Stimulated activated CD4-positive, alpha-beta T cell treated with anti-CD3 and anti-CD28 coated beads, Interleukin-1b, Interleukin-23, amount 100 ng/mL, for 4 hours (primary cell): Measurements from ENCODE around the gene NOTCH1.

Source experiments
- DNase-seq, 2 donors: peaks; one replicate each; pipeline ENCODE4 v3.0.0-alpha.2; 2020; ENCODE audit warnings: low read depth in 2 of 2

The NOTCH1 gene

DNA sequence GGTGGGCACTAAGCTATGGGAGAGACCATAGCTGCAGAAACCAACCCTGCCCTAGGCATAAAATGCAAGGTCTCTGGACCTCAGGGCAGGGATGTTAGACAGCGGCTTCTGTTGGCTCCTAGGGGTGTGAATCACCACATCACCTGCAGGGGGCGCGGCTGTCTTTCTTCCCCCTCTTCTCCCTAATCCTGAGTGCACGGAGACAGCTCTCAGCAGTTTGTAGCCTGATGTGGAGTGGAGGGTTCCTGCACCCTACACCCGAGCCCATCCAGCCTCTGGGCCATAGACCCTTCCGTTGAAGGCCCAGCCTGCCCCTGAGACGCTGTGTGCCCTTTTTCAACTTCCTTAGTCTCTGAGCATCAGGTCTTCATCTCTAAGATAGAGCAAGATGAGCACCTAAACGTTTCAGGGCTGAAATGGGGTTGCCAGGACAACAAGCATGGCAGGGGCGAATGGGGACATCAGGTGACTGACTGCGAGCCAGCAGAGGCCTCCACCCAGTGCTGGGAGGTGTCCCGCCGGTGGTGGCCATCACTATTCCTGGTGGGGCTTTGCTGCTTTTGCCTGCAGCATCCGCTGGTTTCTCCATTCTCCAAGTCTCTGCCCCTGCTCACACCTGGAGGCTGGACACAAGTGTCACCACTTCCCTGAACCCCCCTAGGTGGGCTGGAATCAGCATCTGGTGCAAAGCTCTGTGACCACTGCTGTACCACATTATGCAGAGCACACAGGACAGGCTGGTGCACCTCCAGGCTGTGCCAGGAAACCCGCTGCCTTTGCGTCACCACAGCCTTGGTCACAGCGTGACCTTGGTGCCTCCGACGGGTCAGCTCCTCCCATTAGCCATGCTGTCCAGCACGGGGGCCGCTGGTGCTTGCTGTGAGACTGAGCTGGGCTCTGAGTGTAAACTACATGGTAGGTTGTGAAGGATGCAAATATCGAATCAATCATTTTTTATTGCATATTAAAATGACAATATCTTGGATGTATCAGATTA lies 60.5 kb downstream of the NOTCH1 start:
- DNase-seq: peak; percentile 80 to 85

DNA sequence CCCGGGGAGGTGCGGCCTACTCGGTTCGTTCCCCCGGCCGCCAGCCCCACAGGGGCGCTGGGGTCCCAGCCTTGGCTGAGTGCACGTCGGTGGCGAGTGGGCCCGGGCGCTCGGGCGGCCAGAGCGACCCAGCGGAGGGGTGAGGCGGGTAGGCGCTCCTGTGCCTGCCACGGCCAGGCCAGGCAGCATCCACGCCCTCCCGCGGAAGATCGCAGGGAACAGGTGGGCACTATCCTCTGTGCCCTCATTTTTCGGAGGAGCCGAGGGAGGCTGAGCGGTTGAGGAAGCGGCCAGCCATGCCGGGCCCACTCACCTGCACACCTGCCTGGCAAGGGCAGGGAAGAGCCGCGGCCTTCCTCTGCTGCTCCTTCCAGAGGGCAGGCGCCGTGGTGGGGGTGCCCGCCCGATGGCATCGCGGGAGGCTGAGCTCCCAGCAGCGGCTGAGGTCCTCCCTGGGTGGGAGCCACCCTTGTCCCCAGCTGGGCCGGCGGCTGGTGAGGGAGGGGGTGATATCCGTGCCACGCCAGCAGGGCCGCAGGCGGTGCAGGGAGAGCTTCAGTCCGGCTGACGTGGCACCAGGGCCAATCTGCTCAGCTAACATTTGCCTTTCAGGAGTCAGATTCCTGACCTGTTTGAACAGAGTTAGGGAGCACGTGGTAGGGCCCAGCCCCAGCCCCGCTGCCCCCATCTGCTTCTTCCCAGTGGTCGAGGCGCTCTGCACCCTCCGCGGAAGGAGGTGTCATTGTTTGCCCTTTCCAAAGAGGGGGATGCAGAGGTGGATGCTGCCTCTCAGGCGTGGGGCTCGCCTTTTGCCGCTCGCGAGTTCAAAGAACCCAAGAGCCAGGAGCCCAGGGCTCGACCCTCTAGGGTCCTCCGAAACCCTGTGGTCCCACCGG lies 61.4 kb downstream of the NOTCH1 start:
- no peak for DNase-seq

DNA sequence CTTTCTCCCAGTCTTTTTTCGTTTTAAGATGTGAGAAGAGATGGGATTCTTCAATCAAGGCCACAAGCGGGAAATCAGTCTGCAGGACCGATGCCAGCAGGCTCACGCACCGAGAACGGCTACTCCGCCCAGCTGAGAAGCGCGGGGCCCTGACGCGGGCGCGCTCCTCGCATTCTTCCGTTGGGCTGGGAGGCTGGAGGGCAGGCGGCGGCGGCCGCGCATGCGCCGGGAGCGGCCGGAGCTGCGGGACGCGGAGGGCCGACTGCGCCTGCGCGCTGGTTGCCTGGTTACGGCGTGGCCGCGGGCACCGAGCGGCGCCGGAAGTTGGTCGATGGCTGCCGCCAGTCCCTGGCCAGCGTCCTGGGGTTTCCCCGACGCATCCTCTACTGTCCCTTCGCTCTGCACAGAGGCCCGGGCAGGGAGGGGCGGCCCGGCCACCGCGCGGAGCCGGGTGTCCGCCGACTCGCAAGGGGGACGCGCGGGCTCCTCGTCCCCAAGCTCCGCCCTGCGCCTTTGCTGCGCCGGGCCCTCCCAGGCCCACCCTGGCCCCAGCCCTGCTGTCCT lies 62.2 kb downstream of the NOTCH1 start:
- DNase-seq: peak; percentile 92 to 96

DNA sequence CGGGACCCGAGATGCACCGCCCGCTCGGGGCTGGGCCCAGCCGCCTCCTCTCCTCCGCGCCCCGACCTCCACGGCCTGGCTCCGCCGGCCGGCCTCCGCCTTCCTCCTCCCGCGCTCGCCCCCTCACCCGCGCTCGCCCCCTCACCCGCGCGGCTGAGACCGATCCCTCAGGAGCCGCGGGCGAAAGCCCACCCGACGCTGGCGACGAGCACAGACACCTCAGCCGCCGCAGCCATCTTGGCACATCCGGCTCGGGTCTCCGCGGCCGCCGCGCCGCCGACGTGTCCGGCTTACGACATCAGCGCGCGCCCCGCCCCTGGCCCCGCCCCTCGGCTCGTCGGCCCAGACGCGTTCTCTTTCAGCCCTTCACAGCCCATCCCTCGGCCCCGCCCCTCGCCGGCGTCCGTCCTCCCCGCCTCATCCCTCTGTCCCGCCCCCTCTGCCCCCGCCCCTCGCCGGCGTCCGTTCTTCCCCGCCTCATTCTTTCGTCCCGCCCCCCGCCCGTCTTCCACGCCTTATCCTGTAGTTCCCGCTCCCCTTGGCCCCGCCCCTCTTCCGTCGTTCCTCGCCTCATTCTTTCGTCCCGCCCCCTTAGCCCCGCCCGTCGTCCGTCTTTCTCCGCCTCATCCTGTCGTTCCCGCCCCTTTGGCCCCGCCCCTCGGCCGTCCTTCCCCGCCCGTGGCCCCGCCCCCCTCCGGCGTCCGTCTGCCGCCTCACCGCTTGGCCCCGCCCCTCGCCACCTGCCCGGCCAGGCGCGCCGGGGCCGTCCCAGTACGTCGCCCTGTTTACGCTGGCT lies 62.9 kb downstream of the NOTCH1 start, which contains the start of gene SEC16A:
Gene SEC16A (minus strand): TSS at position 248 of the 796 bp plus-strand sequence. CDS start 5,425 bp downstream, outside the sequence.
- DNase-seq: peak; percentile 100

DNA sequence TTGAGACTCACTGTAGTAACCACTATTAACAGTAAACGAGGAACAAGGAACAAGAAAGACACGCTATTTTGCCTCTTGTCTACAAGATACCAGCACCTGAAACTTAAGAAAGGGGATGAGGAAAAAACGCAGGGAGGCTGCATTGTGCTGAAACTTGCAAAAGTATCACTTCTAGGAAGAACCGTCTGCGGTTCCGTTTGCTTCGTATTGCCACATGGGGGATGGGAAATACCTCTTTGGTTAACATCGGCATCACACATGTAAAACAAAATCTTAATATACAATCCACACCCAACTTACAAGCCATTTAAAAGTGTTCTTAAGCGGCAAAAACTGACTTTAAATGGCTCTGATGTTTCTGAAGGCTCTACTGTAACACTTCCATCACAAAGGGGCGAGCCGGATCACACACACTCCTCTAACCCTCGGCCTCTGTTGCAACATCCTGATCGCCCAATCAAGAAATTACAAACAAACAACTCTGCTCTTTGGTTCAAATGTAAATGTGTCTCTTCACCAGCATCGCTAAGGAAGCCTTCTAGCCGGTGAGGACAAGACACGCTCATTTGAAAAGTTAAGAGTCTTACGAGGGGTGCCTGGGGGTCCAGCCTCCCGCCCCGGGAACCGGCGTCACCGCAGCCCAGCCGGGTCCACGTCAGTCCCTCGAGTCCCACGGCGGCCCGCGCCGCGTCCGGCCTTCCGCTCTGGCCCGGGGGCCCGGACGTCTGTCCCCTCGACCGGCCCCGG lies 63.6 kb downstream of the NOTCH1 start:
- DNase-seq: peak in 1 of 2 donors; percentile 17

DNA sequence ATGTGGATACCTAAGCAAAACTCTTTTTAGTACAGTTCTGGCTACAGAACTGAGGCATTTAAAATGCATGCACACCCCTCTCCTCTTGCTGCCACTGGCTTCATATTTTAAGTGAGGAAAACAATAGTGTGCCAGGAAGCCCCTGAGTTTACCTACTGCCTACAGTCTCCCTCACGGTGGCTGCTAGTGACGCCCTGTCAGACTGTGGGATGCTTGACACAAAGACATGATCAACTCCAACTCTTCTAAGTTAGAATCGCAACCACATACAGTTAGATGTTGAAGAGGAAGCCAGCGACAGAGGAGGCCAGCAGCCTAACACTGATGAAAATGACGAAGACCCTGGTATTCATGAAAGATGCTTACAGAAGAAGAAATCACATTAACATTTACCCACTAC lies 64.3 kb downstream of the NOTCH1 start:
- no peak for DNase-seq

DNA sequence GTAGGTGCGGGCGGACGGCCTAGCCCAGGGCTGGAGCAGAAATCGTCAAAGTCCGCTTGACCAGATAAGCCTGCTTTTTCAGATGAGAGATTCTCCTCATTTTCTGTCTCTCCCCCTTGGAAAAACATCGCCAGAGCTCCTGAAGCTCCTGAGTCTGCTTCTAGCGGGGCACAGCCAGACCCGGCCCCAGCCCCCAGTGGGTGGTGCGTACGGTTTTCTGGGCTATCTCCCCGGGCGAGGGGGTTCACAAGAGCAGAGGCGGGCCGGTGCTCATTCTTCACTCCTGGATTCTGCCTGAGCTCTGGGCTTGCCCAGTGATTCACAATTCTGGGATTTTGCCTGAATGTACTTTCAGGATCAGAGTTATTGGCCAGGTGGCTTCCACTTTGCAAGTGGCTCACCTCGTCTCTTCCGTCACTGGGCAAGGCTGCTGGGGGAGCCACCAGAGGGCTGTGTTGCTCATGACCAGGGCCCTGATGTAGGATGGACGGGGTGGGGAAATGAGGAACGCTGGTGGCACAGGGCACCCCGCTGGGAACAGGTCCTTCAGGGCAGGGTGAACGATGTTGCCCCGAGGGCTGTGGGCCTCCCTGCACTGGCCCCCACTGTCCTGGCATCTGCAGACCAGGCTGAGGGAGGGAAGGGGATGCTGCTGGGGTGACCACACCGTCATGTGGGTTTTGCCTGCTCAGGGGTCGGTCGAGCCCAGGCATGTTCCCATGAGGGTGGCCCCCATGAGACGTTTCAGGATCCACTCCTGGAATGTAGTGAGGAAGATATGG lies 69.3 kb downstream of the NOTCH1 start:
- DNase-seq: no peak

DNA sequence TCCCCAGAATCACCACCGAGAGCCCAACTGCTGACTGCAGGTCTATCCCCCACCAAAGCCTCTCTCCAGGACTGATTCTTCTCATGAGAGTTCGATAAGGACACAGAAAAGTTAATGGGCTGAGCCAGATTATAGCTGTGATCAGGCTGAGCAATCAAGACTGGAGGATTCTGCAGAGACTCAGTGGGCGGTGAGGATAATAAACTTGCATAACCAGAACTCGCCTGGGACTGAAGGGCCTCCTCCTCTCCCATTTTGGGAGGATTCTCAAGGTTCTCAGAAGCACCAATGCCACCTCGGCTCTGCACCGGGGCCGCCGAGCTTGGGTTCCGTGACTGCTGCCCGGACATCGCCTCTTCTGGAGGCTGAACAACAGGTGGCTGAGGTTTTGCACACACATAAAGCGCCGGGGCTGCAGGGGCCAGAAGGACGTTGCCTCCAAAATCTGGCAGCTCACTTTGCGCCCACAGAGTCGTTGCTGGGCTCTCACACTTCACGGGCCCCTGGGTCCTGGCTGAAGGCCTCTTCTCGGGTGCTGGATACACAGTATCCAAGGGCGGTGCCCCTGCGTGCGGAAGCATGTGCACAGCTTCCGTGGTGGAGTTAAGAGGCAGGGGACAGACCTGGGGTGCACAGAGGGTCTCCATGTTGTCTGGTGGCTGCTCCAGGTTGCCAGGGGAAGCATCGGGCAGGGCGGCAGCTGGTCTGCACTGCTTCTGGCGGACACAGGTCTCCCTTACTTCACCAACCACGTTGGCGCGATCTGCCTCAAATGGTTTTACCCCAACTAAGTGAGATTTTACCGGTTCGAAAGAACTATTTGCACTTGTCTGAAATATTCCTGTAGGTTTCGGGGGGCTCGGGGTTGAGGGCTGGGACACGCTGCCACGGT lies 70.6 kb downstream of the NOTCH1 start:
- DNase-seq: no peak

DNA sequence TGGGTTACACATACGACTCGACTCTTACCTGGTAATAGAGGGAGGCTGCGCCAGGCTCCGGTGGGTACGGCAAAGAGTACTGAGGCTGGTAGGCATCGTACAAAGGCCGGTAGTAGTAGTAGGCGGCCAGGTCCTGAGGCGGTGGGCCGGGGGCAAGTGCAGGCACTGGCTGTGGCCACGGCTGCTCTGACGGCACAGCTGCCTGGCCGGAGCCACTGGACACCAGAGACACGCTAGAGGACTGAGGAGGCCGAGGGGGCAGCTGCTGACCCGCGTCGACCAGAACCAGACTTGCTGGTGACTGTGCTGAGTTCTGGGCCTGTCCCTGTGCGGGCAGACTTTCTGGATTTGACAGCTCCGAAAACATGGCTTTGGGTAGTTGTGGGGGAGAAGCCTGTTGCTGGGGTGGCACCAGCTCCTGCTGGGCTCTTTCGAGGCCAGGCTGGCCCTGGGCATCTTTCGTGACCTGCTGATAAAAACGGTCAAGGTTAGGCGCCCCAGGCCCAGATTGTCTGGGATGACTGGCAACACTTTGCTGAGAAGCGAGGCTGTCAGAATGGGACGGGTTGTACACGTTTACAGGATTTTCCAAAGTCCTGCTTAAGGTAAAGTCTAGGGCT lies 71.7 kb downstream of the NOTCH1 start:
- DNase-seq: no peak

DNA sequence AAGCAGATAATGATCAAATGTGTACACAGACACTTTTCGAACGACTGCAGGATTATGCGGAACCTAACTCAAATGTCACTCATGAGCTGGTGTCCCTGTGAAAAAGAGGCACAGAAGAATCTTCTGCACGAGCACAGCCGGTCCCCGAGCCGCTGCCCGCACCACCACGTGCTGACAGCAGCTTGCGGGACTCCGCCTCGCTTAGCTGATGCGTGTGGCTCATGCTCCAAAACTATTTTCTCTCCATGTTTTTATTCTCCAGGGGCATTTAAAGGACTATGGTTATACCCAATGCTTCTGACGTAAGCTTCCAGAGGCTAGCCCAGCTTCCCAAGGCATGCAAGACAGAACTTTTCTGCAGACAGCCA lies 72.5 kb downstream of the NOTCH1 start:
- no peak for DNase-seq

DNA sequence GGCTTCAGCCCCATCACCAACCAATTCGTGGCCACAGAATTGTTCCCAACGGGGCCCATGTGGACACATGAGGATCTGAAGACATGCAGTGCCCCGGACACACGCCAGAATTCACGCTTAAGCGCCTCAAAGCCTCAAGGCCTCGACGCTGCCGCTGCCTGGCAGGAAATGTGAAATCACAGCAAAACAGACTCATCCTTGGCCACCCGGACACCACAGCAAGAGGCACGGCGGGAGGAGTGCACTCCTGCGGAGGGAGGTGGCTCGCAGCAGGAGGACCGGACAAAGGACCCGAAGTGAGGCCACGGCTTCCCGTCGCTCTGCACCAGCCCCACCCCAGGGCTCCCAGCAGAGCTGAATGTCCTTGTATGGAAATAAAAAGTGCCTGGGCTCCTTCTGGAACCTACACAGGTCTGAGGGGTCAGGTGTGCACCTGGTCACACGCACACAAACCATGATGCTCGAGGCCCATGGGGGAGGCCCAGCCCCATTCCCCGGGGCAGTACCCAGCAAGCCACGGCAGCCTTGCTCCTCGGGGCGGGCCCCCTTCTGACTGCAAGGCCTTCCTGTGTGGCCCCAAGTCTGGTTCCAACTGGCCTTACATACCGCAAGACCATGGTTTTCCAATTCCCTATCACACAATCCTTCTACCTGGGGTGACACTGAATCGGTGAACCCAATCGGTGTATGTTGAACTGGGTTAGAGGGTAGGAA lies 73.1 kb downstream of the NOTCH1 start:
- DNase-seq: no peak

DNA sequence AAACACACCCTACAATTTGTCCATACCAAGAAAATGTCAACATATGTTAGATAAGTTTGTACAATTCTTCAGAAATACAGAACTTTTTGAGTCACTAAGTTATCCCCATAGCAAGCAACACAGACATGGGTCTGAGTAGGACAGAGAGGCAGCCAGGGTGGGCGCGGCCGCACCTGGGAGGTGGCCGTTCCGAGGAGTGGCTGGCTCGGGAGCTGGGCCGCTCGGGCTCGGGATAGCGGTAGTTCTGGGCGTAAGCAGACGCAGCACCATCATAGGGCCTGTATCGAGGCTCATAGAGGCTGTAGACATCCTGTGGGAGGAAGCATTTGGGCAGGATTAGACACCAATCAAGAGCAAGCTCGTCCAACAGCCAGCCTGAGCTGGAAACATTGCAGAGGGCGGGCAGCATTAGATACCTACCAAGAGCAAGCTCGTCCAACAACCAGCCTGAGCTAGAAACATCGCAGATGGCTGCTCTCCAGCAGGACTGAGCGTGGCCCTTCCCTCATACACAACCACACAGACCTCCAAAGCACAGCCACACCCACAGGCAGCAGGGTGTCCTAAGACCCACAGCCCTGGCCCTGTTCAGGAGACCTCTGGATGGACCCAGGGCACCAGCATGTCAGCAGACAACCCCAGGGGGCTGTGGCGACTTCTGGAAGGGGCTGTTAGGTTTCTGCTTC lies 73.9 kb downstream of the NOTCH1 start:
- no peak for DNase-seq

DNA sequence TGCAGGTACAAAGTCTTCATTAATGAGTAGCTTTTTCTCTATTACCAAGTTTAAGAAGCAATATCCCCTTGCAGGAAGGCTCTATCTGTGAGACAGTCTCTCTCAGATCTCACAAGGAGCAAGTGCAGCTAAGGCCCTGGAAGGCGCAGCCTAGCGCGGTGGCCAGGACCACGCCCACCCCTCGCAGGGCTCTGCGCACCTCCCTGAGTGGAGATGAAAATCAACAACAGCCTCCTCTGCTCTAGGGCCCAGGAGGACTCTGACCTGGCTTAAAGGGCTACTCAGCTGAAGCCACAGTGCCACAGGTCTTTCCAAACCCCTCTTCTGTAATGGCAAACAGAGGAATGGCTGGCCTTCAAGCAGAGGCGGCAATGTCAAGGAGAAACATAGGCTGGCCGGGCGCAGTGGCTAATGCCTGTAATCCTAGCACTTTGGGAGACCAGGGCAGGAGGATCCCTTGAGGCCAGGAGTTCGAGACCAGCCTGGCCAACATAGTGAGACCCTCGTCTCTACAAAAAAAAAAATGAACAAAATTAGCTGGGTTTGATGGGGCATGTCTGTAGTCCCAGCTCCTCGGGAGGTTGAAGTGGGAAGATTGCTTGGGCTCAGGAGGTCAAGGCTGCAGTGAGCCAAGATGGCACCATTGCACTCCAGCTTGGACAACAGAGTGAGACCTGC lies 74.9 kb downstream of the NOTCH1 start:
- DNase-seq: no peak

DNA sequence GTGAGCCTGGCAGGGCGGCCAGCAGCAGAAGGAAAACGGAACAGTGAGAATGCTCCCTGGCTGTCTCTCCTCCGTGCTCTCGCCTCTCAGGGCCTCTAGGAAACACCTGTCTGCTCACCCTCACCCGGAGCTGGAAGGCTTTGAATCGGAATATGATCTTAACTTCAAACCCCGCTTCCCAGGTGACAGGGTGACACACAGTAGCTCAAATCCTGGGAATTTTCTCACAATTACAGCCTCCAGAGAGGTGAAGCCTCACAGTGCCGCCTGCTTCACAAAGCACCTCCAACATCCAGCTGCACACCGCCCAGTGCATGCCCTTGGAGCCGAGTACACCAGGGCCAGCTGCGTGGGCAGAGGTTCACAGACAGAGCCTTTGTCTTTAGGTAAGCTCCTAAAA lies 75.5 kb downstream of the NOTCH1 start:
- no peak for DNase-seq

DNA sequence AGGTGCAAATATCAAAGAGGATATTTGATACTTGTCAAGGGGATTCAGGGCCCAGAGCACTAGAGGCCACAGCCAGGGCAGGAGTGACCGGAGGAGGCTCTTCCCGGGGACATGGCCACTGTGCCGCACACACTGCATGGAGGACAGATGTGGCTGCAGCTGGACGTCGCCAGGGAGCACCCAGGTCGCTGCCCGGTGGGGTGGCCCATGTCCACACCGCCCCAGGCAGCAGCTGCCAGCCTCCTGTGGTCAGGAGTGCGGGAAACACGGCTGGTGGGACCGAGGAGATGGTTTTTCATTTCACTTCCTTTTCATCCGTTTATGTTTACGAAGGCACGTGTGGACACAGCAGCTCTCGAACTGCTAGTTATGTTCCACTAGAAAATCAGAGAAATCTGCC lies 78.1 kb downstream of the NOTCH1 start:
- DNase-seq: no peak

DNA sequence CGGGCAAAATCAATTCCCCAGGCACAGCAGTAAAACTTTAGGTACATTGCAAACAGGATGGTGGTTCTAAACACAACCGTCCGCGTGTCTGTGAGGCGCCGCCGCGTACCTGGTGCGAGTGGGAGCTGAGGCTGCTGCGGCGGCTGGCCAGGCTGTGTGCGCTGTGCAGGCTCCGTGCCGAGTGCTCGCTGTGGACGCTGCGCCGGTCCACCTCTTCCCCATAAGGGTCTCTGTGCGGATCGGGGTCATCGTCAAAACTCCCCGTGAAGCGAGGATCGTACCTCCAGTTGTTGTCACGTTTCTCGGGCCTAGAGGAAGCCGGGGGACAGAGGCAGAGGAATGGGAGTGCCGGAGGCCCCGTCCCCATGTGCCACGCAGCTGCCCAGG lies 79.7 kb downstream of the NOTCH1 start:
- DNase-seq: no peak
